SK-N-SH (cell line): ENCODE data around the gene LAMC2. TPM values are rescaled to one million over a fixed set of nuclear protein-coding genes. Genes with fewer than 3 reads are reported as not detected.

Experiments
- CTCF ChIA-PET: fragments of 300-600, 350-600 bp; formaldehyde crosslinking; extraction: SDS; loops from one replicate; lab custom pipeline; 2021; lab: Yijun Ruan, JAX
- POLR2A ChIA-PET: fragments of 350-600 bp; sonication (Branson Sonifier 250); formaldehyde crosslinking; extraction: SDS; loops from one replicate; lab custom pipeline; 2020; ENCODE audit warnings: antibody characterized with exemption, inconsistent platforms; lab: Yijun Ruan, JAX
- DNase-seq: peaks from one replicate; pipeline ENCODE4 v3.0.0; 2012
- H2AFZ ChIP-seq: fragments of 200-600 bp; sonication (generic); 2 replicates; pipeline ENCODE4 v1.8.1; 2016; ENCODE audit warnings: antibody characterized with exemption, mild to moderate bottlenecking, low read depth
- H3F3A ChIP-seq: fragments of 200-600 bp; sonication (generic); replicated peaks from 2 replicates; pipeline ENCODE3; 2016; ENCODE audit warnings: antibody characterized with exemption, mild to moderate bottlenecking; ENCODE audit not compliant: insufficient read depth
- H3K27ac ChIP-seq, 2 experiments: fragments of 200-500 bp in 1 of 2; fragments of 200-600 bp in 1 of 2; sonication (Bioruptor generic) in 1 of 2; sonication (generic), shearing (Covaris generic) in 1 of 2; 2 replicates each; pipeline versions ENCODE4 v1.5.1 to v1.6.1; 2014 to 2016; ENCODE audit warnings: low read depth in 2 of 2, inconsistent platforms in 1 of 2, low read length in 1 of 2, mild to moderate bottlenecking in 1 of 2, mixed read lengths in 1 of 2
- H3K27me3 ChIP-seq: fragments of 200-600 bp; sonication (generic), shearing (Covaris generic); 2 replicates; pipeline ENCODE4 v1.6.1; 2016; ENCODE audit warnings: mixed run types; ENCODE audit not compliant: insufficient read depth
- H3K36me3 ChIP-seq, 2 experiments: fragments of 200-500 bp in 1 of 2; fragments of 200-600 bp in 1 of 2; sonication (Bioruptor generic) in 1 of 2; sonication (generic) in 1 of 2; replicated peaks in 1 of 2; 2 replicates each; pipeline versions ENCODE3 to v1.5.1; 2014 to 2016; ENCODE audit warnings: low read length in 1 of 2, mild to moderate bottlenecking in 1 of 2; ENCODE audit not compliant: insufficient read depth in 2 of 2, control insufficient read depth in 1 of 2
- H3K4me1 ChIP-seq, 2 experiments: fragments of 200-500 bp in 1 of 2; fragments of 200-600 bp in 1 of 2; sonication (Bioruptor generic) in 1 of 2; sonication (generic), shearing (Covaris generic) in 1 of 2; 2 replicates each; pipeline versions ENCODE4 v1.5.1 to v1.6.1; 2014 to 2016; ENCODE audit warnings: low read depth in 1 of 2, low read length in 1 of 2, mixed run types in 1 of 2; ENCODE audit not compliant: insufficient read depth in 2 of 2, control insufficient read depth in 1 of 2
- H3K4me2 ChIP-seq: fragments of 200-600 bp; sonication (generic), shearing (Covaris generic); 2 replicates; pipeline ENCODE4 v1.6.1; 2017; ENCODE audit warnings: mixed run types
- H3K4me3 ChIP-seq, 2 experiments: fragments of 200-500 bp in 1 of 2; fragments of 200-600 bp in 1 of 2; sonication (Bioruptor generic) in 1 of 2; sonication (generic), shearing (Covaris generic) in 1 of 2; 2 replicates each; pipeline versions ENCODE4 v1.5.1 to v1.8.1; 2014 to 2016; ENCODE audit warnings: low read depth in 2 of 2, inconsistent platforms in 1 of 2, low read length in 1 of 2, mild to moderate bottlenecking in 1 of 2, mixed read lengths in 1 of 2, moderate library complexity in 1 of 2
- H3K79me2 ChIP-seq: fragments of 200-600 bp; sonication (generic); 2 replicates; pipeline ENCODE4 v1.8.1; 2017; ENCODE audit warnings: mild to moderate bottlenecking; ENCODE audit not compliant: insufficient read depth
- H3K9ac ChIP-seq: fragments of 200-600 bp; sonication (generic); 2 replicates; pipeline ENCODE4 v1.6.1; 2017; ENCODE audit warnings: mixed run types
- H3K9me2 ChIP-seq: fragments of 200-600 bp; sonication (generic); 2 replicates; pipeline ENCODE4 v1.6.1; 2017; ENCODE audit warnings: mixed run types
- H3K9me3 ChIP-seq: fragments of 200-600 bp; sonication (generic); 2 replicates; pipeline ENCODE4 v1.6.1; 2017; ENCODE audit warnings: mixed run types, mild to moderate bottlenecking, moderate library complexity
- H4K20me1 ChIP-seq: fragments of 200-600 bp; sonication (generic); 2 replicates; pipeline ENCODE4 v1.6.1; 2017; ENCODE audit warnings: mild to moderate bottlenecking, mixed run types; ENCODE audit not compliant: insufficient read depth
- CTCF ChIP-seq: fragments of 200-600 bp; sonication (generic); IDR thresholded peaks from 2 replicates; pipeline ENCODE4 v1.6.1; 2017; ENCODE audit warnings: antibody characterized with exemption, mild to moderate bottlenecking, moderate library complexity
- ELF1 ChIP-seq: IDR thresholded peaks from 2 replicates; pipeline ENCODE4 v1.4.0; 2012
- EP300 ChIP-seq, 2 experiments: IDR thresholded peaks; 2 replicates each; pipeline versions ENCODE4 v1.4.0 to v1.6.1; 2012; ENCODE audit warnings: borderline replicate concordance in 1 of 2, low read depth in 1 of 2, low read length in 1 of 2
- EZH2phosphoT487 ChIP-seq: fragments of 200-600 bp; sonication (generic); IDR thresholded peaks from 2 replicates; pipeline ENCODE4 v1.6.1; 2017; ENCODE audit warnings: low read depth, mixed run types, mild to moderate bottlenecking, antibody characterized with exemption, moderate library complexity, borderline replicate concordance
- FOXM1 ChIP-seq: IDR thresholded peaks from 2 replicates; pipeline ENCODE4 v1.4.0; 2012; ENCODE audit warnings: low read depth, mild to moderate bottlenecking
- IRF3 ChIP-seq: fragments of 150-350 bp; IDR thresholded peaks from 2 replicates; pipeline ENCODE4 v1.6.1; 2016; ENCODE audit warnings: mild to moderate bottlenecking, low read depth, low read length
- MXI1 ChIP-seq: IDR thresholded peaks from 2 replicates; pipeline ENCODE4 v1.6.1; 2012; ENCODE audit warnings: mild to moderate bottlenecking, low read depth, low read length, improper control_type of control experiment
- RAD21 ChIP-seq: IDR thresholded peaks from 2 replicates; pipeline ENCODE4 v1.6.1; 2012; ENCODE audit warnings: mild to moderate bottlenecking, low read length
- RCOR1 ChIP-seq: fragments of 150-350 bp; IDR thresholded peaks from 2 replicates; pipeline ENCODE4 v1.6.1; 2017; ENCODE audit warnings: antibody characterized with exemption, low read length
- RFX5 ChIP-seq: IDR thresholded peaks from 2 replicates; pipeline ENCODE4 v1.6.1; 2012; ENCODE audit warnings: mild to moderate bottlenecking, improper control_type of control experiment, low read length
- RXRA ChIP-seq: IDR thresholded peaks from 2 replicates; pipeline ENCODE4 v1.4.0; 2012; ENCODE audit warnings: low read depth, mild to moderate bottlenecking, borderline replicate concordance
- SIN3A ChIP-seq: IDR thresholded peaks from 2 replicates; pipeline ENCODE4 v1.6.1; 2012; ENCODE audit warnings: low read depth, mild to moderate bottlenecking, low read length, moderate library complexity, borderline replicate concordance
- TAF1 ChIP-seq: IDR thresholded peaks from 2 replicates; pipeline ENCODE4 v1.6.1; 2012; ENCODE audit warnings: low read depth, mild to moderate bottlenecking, low read length, moderate library complexity, borderline replicate concordance
- TEAD4 ChIP-seq: IDR thresholded peaks from 2 replicates; pipeline ENCODE4 v1.4.0; 2012; ENCODE audit warnings: mild to moderate bottlenecking, borderline replicate concordance; ENCODE audit not compliant: insufficient read depth
- USF2 ChIP-seq: fragments of 150-350 bp; IDR thresholded peaks from 2 replicates; pipeline ENCODE4 v1.6.1; 2017; ENCODE audit warnings: antibody characterized with exemption, low read length, low read depth, borderline replicate concordance
- YY1 ChIP-seq: IDR thresholded peaks from 2 replicates; pipeline ENCODE4 v1.4.0; 2012; ENCODE audit warnings: low read depth, mild to moderate bottlenecking
- WGBS: methylation state at CpG from one replicate; pipeline ENCODE4 v1.1.6; 2017; ENCODE audit warnings: low lambda C conversion rate; 5-methylcytosine and 5-hydroxymethylcytosine counted together
- polyA plus RNA-seq, 3 experiments: library from polyadenylated mRNA; depleted of rRNA; stranded (reverse); fragments of >200 nt; gene quantifications; 2 replicates each; pipeline ENCODE4 v1.2.3, GENCODE V29; 2012
- TF ChIP-seq, protein P1 (sequence below): IDR thresholded peaks from 2 replicates; pipeline ENCODE4 v1.4.0; 2012; ENCODE audit warnings: low read depth
- TF ChIP-seq, protein P2 (sequence below): IDR thresholded peaks from 2 replicates; pipeline ENCODE4 v1.4.0; 2012; ENCODE audit warnings: low read depth, borderline replicate concordance
- TF ChIP-seq, protein P3 (sequence below): IDR thresholded peaks from 2 replicates; pipeline ENCODE4; 2012

Gene LAMC2
- polyA plus RNA-seq, 1 of the 3 experiments (the other 2 are of a cell fraction) = 0.15 TPM

- Histone ChIP-seq H3K4me1 (no peaks in the 10 kb centered on the region), H3K27ac (no peak overlapping the region), H3K4me3 (no peak overlapping the region), H3F3A (no peaks in the 10 kb centered on the region), H3K36me3 (peaks cover 0 to 4% of the 10 kb centered on the region in 2 experiments), H3K4me2 (no peak overlapping the region), H3K27me3 (0 out of 2 replicates have a peak, but pooled peaks cover 4% of the 10 kb centered on the region), H3K9ac (no peak overlapping the region), H2AFZ (no peak overlapping the region)
- DNase-seq = no peak
- no peak for TF ChIP-seq RXRA
- TF ChIP-seq MXI1 = no peak
- TF ChIP-seq ELF1 = no peak
- TF ChIP-seq FOXM1 = no peak
- TF ChIP-seq RFX5 = no peak
- TF ChIP-seq, protein P1, sequence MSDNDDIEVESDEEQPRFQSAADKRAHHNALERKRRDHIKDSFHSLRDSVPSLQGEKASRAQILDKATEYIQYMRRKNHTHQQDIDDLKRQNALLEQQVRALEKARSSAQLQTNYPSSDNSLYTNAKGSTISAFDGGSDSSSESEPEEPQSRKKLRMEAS = no peak
- TF ChIP-seq TAF1 = no peak
- TF ChIP-seq CTCF = no peak
- no peak for TF ChIP-seq EP300 (IDR thresholded peaks at IDR 0.05; ENCODE audit: borderline replicate concordance in 1 of 2, low read depth in 1 of 2, low read length in 1 of 2)
- TF ChIP-seq, protein P2, sequence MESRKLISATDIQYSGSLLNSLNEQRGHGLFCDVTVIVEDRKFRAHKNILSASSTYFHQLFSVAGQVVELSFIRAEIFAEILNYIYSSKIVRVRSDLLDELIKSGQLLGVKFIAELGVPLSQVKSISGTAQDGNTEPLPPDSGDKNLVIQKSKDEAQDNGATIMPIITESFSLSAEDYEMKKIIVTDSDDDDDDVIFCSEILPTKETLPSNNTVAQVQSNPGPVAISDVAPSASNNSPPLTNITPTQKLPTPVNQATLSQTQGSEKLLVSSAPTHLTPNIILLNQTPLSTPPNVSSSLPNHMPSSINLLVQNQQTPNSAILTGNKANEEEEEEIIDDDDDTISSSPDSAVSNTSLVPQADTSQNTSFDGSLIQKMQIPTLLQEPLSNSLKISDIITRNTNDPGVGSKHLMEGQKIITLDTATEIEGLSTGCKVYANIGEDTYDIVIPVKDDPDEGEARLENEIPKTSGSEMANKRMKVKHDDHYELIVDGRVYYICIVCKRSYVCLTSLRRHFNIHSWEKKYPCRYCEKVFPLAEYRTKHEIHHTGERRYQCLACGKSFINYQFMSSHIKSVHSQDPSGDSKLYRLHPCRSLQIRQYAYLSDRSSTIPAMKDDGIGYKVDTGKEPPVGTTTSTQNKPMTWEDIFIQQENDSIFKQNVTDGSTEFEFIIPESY = no peak
- no peak for TF ChIP-seq SIN3A
- TF ChIP-seq IRF3 = no peak
- no peak for TF ChIP-seq EZH2phosphoT487
- TF ChIP-seq TEAD4 = no peak
- TF ChIP-seq, protein P3, sequence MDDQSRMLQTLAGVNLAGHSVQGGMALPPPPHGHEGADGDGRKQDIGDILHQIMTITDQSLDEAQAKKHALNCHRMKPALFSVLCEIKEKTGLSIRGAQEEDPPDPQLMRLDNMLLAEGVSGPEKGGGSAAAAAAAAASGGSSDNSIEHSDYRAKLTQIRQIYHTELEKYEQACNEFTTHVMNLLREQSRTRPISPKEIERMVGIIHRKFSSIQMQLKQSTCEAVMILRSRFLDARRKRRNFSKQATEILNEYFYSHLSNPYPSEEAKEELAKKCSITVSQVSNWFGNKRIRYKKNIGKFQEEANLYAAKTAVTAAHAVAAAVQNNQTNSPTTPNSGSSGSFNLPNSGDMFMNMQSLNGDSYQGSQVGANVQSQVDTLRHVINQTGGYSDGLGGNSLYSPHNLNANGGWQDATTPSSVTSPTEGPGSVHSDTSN = no peak
- TF ChIP-seq YY1 = no peak
- no peak for TF ChIP-seq RCOR1
- no peak for TF ChIP-seq USF2
- no peak for TF ChIP-seq RAD21
- TF ChIP-seq, all 33 proteins: peak for 0
- ChIA-PET CTCF (no interaction called here), POLR2A (no interaction called here)
- Histone ChIP-seq H3K9me2 (no peaks in the 10 kb centered on the region), H4K20me1 (no peaks in the 10 kb centered on the region), H3K79me2 (no peaks in the 10 kb centered on the region), H3K9me3 (0 out of 2 replicates have a peak, but pooled peaks cover 5% of the 10 kb centered on the region)
- 80% methylated on average over 12 of the region's 12 CpGs for WGBS
Measured at GRCh38 chr1:183251101-183251958, 65.3 kb downstream of the LAMC2 start.
